Breast epithelium (tissue), 3 donors: ENCODE data around the gene NR3C2.

Experiments
- CTCF ChIP-seq, 3 donors: fragments of 450-650 bp; IDR thresholded peaks; one replicate each; pipeline ENCODE4 v1.5.1; 2016 to 2017; ENCODE audit warnings: antibody characterized with exemption in 3 of 3, mild to moderate bottlenecking in 3 of 3, moderate library complexity in 3 of 3
- POLR2A ChIP-seq: fragments of 450-650 bp; IDR thresholded peaks from one replicate; pipeline ENCODE4 v1.6.1; 2016; ENCODE audit warnings: antibody characterized with exemption, mild to moderate bottlenecking, moderate library complexity
- POLR2AphosphoS5 ChIP-seq, 3 donors: sonication (generic); formaldehyde crosslinking; IDR thresholded peaks; one replicate each; pipeline ENCODE4 v1.6.1; 2017; ENCODE audit warnings: antibody characterized with exemption in 3 of 3

DNA sequence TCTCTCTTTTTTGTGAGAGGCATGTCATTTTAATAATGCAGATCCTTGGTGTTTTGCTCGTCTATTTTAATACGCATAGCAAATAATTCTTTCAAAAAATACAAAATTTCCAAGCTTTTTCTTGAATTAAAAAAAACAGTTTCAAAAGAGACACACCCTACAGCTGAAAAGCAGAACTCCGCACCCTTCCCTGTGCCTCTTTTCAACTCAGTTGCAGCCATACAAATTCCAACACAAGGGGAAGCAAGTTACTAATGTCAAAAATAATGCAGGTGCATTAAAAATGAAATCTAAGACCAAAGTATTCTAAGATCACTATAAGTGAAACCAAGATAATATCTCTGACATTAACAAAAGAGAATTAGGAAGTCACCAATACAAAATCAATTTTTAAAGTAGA lies 66.6 kb downstream of the NR3C2 start:
- TF ChIP-seq CTCF (IDR thresholded peaks at IDR 0.05) (no peak), POLR2A (no peak), POLR2AphosphoS5 (IDR thresholded peaks at IDR 0.05) (no peak)
